ENCODE results near the gene LTBP1. TPM values are rescaled to one million over a fixed set of nuclear protein-coding genes. Genes with fewer than 3 reads are reported as not detected.

Gene LTBP1
- total RNA-seq, 4 donors from 2014 or later: 12.6 to 81.0 (median 16.0) TPM

- DNase-seq (ENCODE audit: low spot score) (no peak), ATAC-seq (ENCODE audit: low FRiP score) (no peak)
- TF ChIP-seq CTCF (IDR thresholded peaks at IDR 0.05): no peak
Measured at GRCh38 chr2:33267756-33268155, 321.0 kb downstream of the LTBP1 start.

GRCh38 chr2:33268246-33268831, 321.6 kb downstream of the LTBP1 start:
- DNase-seq (ENCODE audit: low spot score): no peak
- no peak for TF ChIP-seq CTCF (IDR thresholded peaks at IDR 0.05)
- ATAC-seq (ENCODE audit: low FRiP score): no peak

GRCh38 chr2:33272001-33272400, 325.2 kb downstream of the LTBP1 start:
- no peak for DNase-seq (ENCODE audit: low spot score)
- ATAC-seq (ENCODE audit: low FRiP score): no peak
- no peak for TF ChIP-seq CTCF (IDR thresholded peaks at IDR 0.05)

- ATAC-seq (ENCODE audit: low FRiP score): no peak
- no peak for DNase-seq (ENCODE audit: low spot score)
- TF ChIP-seq CTCF (IDR thresholded peaks at IDR 0.05): no peak
Measured at GRCh38 chr2:33273479-33273878, 326.7 kb downstream of the LTBP1 start.

- TF ChIP-seq CTCF (IDR thresholded peaks at IDR 0.05): no peak
- DNase-seq (ENCODE audit: low spot score) (no peak), ATAC-seq (ENCODE audit: low FRiP score) (no peak)
Measured at GRCh38 chr2:33274524-33274923, 327.8 kb downstream of the LTBP1 start.

- ATAC-seq (ENCODE audit: low FRiP score): no peak
- TF ChIP-seq CTCF (IDR thresholded peaks at IDR 0.05): no peak
- no peak for DNase-seq (ENCODE audit: low spot score)
Measured at GRCh38 chr2:33275689-33276444, 329.1 kb downstream of the LTBP1 start.

- ATAC-seq (ENCODE audit: low FRiP score) (no peak), DNase-seq (ENCODE audit: low spot score) (no peak)
- TF ChIP-seq CTCF (IDR thresholded peaks at IDR 0.05): no peak
Measured at GRCh38 chr2:33277002-33277426, 330.3 kb downstream of the LTBP1 start.

Measured in omental fat pad (tissue), 4 donors.